Measurements from ENCODE around the gene SALL4.
"Not testable (repeated sequence)": the region's sequence is repeated elsewhere in the genome, so short reads cannot be mapped to it uniquely, and the experiment has no call there.

The SALL4 gene

GRCh38 chr20:51802170-51802751 lies at the start of gene SALL4:
SALL4 (minus strand) TSS chr20:51802521; CDS start chr20:51802408, 113 bp downstream.
- Mint-ChIP-seq H3K27me3 (peaks cover 56 to 69% of the 10 kb centered on the region in 2 donors), H3K9me3 (no peaks in the 10 kb centered on the region), H3K36me3 (no peaks in the 10 kb centered on the region), H3K4me3 (peak within 1 kb of the TSS; percentile 63 to 65), H3K27ac (no peak within 1 kb of the TSS), H3K4me1 (peaks cover 7 to 21% of the 10 kb centered on the region in 2 donors)
- ATAC-seq (replicated peaks) (no peak), DNase-seq (no peak)

- H3K36me3 Mint-ChIP-seq: no peaks in the 10 kb centered on the region
- H3K27me3 Mint-ChIP-seq: no peaks in the 10 kb centered on the region
- no peak overlapping the region for H3K4me3 Mint-ChIP-seq
- no peaks in the 10 kb centered on the region for H3K4me1 Mint-ChIP-seq
- no peak for DNase-seq
- H3K9me3 Mint-ChIP-seq: no peaks in the 10 kb centered on the region
- no peak overlapping the region for H3K27ac Mint-ChIP-seq
- ATAC-seq (replicated peaks): no peak
These were observed 46.0 kb upstream of the SALL4 start for GRCh38 chr20:51848346-51848745.

- DNase-seq (no peak), ATAC-seq (replicated peaks) (no peak)
- no peak overlapping the region for H3K4me3 Mint-ChIP-seq
- H3K36me3 Mint-ChIP-seq: no peaks in the 10 kb centered on the region
- no peaks in the 10 kb centered on the region for H3K4me1 Mint-ChIP-seq
- H3K27me3 Mint-ChIP-seq: peaks cover 0 to 5% of the 10 kb centered on the region in 2 donors
- no peak overlapping the region for H3K27ac Mint-ChIP-seq
- no peaks in the 10 kb centered on the region for H3K9me3 Mint-ChIP-seq
These were observed 38.5 kb upstream of the SALL4 start for GRCh38 chr20:51840865-51841264.

- no peaks in the 10 kb centered on the region for H3K9me3 Mint-ChIP-seq
- DNase-seq (no peak), ATAC-seq (replicated peaks) (no peak)
- no peaks in the 10 kb centered on the region for H3K4me1 Mint-ChIP-seq
- H3K4me3 Mint-ChIP-seq: no peak overlapping the region
- H3K27me3 Mint-ChIP-seq: peaks cover 0 to under 1% of the 10 kb centered on the region in 2 donors
- no peaks in the 10 kb centered on the region for H3K36me3 Mint-ChIP-seq
- H3K27ac Mint-ChIP-seq: no peak overlapping the region
These were observed 35.6 kb upstream of the SALL4 start for GRCh38 chr20:51837876-51838420.

GRCh38 chr20:51837436-51837835 lies 35.1 kb upstream of the SALL4 start:
- Mint-ChIP-seq H3K4me1 (no peaks in the 10 kb centered on the region), H3K4me3 (no peak overlapping the region), H3K9me3 (no peaks in the 10 kb centered on the region), H3K27me3 (no peaks in the 10 kb centered on the region), H3K27ac (no peak overlapping the region), H3K36me3 (no peaks in the 10 kb centered on the region)
- no peak for ATAC-seq (replicated peaks)
- DNase-seq: no peak

- peaks cover 0 to 4% of the 10 kb centered on the region in 2 donors for H3K4me1 Mint-ChIP-seq
- H3K27ac Mint-ChIP-seq: no peak overlapping the region
- ATAC-seq (replicated peaks) (no peak), DNase-seq (no peak)
- no peaks in the 10 kb centered on the region for H3K36me3 Mint-ChIP-seq
- H3K4me3 Mint-ChIP-seq: no peak overlapping the region
- H3K27me3 Mint-ChIP-seq: no peaks in the 10 kb centered on the region
- no peaks in the 10 kb centered on the region for H3K9me3 Mint-ChIP-seq
These were observed 31.0 kb upstream of the SALL4 start for GRCh38 chr20:51833326-51833725.

- Mint-ChIP-seq H3K27me3 (no peaks in the 10 kb centered on the region), H3K4me3 (no peak overlapping the region)
These were observed 30.0 kb upstream of the SALL4 start for GRCh38 chr20:51832276-51832675.

GRCh38 chr20:51831866-51832265 lies 29.5 kb upstream of the SALL4 start:
- Mint-ChIP-seq H3K9me3 (no peaks in the 10 kb centered on the region), H3K4me1 (peaks cover 0 to 4% of the 10 kb centered on the region in 2 donors), H3K36me3 (no peaks in the 10 kb centered on the region), H3K27me3 (no peaks in the 10 kb centered on the region), H3K27ac (no peak overlapping the region), H3K4me3 (no peak overlapping the region)
- DNase-seq (no peak), ATAC-seq (replicated peaks) (no peak)

More at GRCh38 chr20:51832276-51832675, 30.0 kb upstream of the SALL4 start:
- DNase-seq: no peak
- no peaks in the 10 kb centered on the region for H3K36me3 Mint-ChIP-seq
- peaks cover 0 to 4% of the 10 kb centered on the region in 2 donors for H3K4me1 Mint-ChIP-seq
- H3K9me3 Mint-ChIP-seq: no peaks in the 10 kb centered on the region
- no peak overlapping the region for H3K27ac Mint-ChIP-seq
- no peak for ATAC-seq (replicated peaks)

GRCh38 chr20:51830538-51830937 lies 28.2 kb upstream of the SALL4 start:
- Mint-ChIP-seq H3K4me1 (peaks cover 0 to 4% of the 10 kb centered on the region in 2 donors), H3K27me3 (no peaks in the 10 kb centered on the region), H3K36me3 (no peaks in the 10 kb centered on the region), H3K9me3 (no peaks in the 10 kb centered on the region), H3K4me3 (no peak overlapping the region), H3K27ac (no peak overlapping the region)
- no peak for DNase-seq
- no peak for ATAC-seq (replicated peaks)

GRCh38 chr20:51828762-51829161 lies 26.4 kb upstream of the SALL4 start:
- DNase-seq: no peak
- H3K27ac Mint-ChIP-seq: no peak overlapping the region
- peak in 1 of 2 donors; percentile 36 for ATAC-seq (replicated peaks)
- H3K9me3 Mint-ChIP-seq: no peaks in the 10 kb centered on the region
- H3K4me1 Mint-ChIP-seq: peaks cover 0 to 4% of the 10 kb centered on the region in 2 donors
- no peaks in the 10 kb centered on the region for H3K36me3 Mint-ChIP-seq
- no peaks in the 10 kb centered on the region for H3K27me3 Mint-ChIP-seq
- no peak overlapping the region for H3K4me3 Mint-ChIP-seq

- ATAC-seq (replicated peaks): no peak
- no peaks in the 10 kb centered on the region for H3K36me3 Mint-ChIP-seq
- H3K27ac Mint-ChIP-seq: no peak overlapping the region
- H3K4me3 Mint-ChIP-seq: no peak overlapping the region
- H3K27me3 Mint-ChIP-seq: no peaks in the 10 kb centered on the region
- peaks cover 3 to 6% of the 10 kb centered on the region in 2 donors for H3K4me1 Mint-ChIP-seq
- H3K9me3 Mint-ChIP-seq: no peaks in the 10 kb centered on the region
- no peak for DNase-seq
These were observed 24.1 kb upstream of the SALL4 start for GRCh38 chr20:51826372-51826771.

- ATAC-seq (replicated peaks) (no peak), DNase-seq (no peak)
- no peak overlapping the region for H3K4me3 Mint-ChIP-seq
- H3K27ac Mint-ChIP-seq: no peak overlapping the region
- peaks cover 2 to 6% of the 10 kb centered on the region in 2 donors for H3K4me1 Mint-ChIP-seq
- H3K27me3 Mint-ChIP-seq: peaks cover 7 to 13% of the 10 kb centered on the region in 2 donors
- no peaks in the 10 kb centered on the region for H3K36me3 Mint-ChIP-seq
- no peaks in the 10 kb centered on the region for H3K9me3 Mint-ChIP-seq
These were observed 16.2 kb upstream of the SALL4 start for GRCh38 chr20:51818479-51819008.

- DNase-seq; ATAC-seq (replicated peaks); H3K36me3 Mint-ChIP-seq; H3K9me3 Mint-ChIP-seq; H3K4me1 Mint-ChIP-seq; H3K4me3 Mint-ChIP-seq; H3K27ac Mint-ChIP-seq: not testable (repeated sequence)
- H3K27me3 Mint-ChIP-seq: peaks cover 11 to 13% of the 10 kb centered on the region in 2 donors
These were observed 14.5 kb upstream of the SALL4 start for GRCh38 chr20:51816856-51817255.

- H3K4me3 Mint-ChIP-seq: no peak overlapping the region
These were observed 13.2 kb upstream of the SALL4 start for GRCh38 chr20:51815383-51816076.

GRCh38 chr20:51812861-51813260 lies 10.5 kb upstream of the SALL4 start:
- no peaks in the 10 kb centered on the region for H3K4me1 Mint-ChIP-seq
- H3K27ac Mint-ChIP-seq: no peak overlapping the region
- H3K9me3 Mint-ChIP-seq: no peaks in the 10 kb centered on the region
- DNase-seq: no peak
- H3K27me3 Mint-ChIP-seq: peaks cover 0 to 11% of the 10 kb centered on the region in 2 donors
- no peaks in the 10 kb centered on the region for H3K36me3 Mint-ChIP-seq
- ATAC-seq (replicated peaks): no peak
- H3K4me3 Mint-ChIP-seq: no peak overlapping the region

More at GRCh38 chr20:51815383-51816076, 13.2 kb upstream of the SALL4 start:
- no peak for DNase-seq
- Mint-ChIP-seq H3K27me3 (peaks cover 11 to 13% of the 10 kb centered on the region in 2 donors), H3K9me3 (no peaks in the 10 kb centered on the region), H3K27ac (no peak overlapping the region), H3K36me3 (no peaks in the 10 kb centered on the region), H3K4me1 (no peaks in the 10 kb centered on the region)
- no peak for ATAC-seq (replicated peaks)
